IMR-90 (cell line): ENCODE measurements around the gene CCDC27. TPM values are rescaled to one million over a fixed set of nuclear protein-coding genes. Genes with fewer than 3 reads are reported as not detected.

ENCODE experiments used
- ATAC-seq: fragments of 200-7000 bp; cut with Tn5 transposase; 2 replicates; pipeline ENCODE4 v1.9.1; 2020; ENCODE audit warnings: low read depth, mild to moderate bottlenecking, moderate library complexity
- BruUV-seq: library from RNA; stranded (reverse); fragments of 400-500 nt; replicated peaks from 2 replicates; lab custom pipeline; 2021; lab: Mats Ljungman, UMichigan
- CTCF ChIA-PET: fragments of 300-600 bp; formaldehyde crosslinking; extraction: SDS; loops from one replicate; lab custom pipeline; 2021; ENCODE audit warnings: antibody characterized with exemption; lab: Yijun Ruan, JAX
- POLR2A ChIA-PET: fragments of 300-600 bp; sonication (Branson Sonifier 250); formaldehyde crosslinking; loops from one replicate; lab custom pipeline; 2022; ENCODE audit warnings: antibody characterized with exemption; ENCODE audit not compliant: unreplicated experiment; lab: Charles Lee
- DNase-seq: peaks from one replicate; pipeline ENCODE4 v3.0.0; 2013
- H2AFZ ChIP-seq: replicated peaks from 2 replicates; pipeline ENCODE3; 2013; ENCODE audit warnings: low read length, mild to moderate bottlenecking; ENCODE audit not compliant: poor library complexity
- H2AK5ac ChIP-seq: 2 replicates; pipeline ENCODE4 v1.6.1; 2013; ENCODE audit warnings: low read depth, low read length, inconsistent platforms
- H2AK9ac ChIP-seq: replicated peaks from 2 replicates; pipeline ENCODE3; 2013; ENCODE audit warnings: mild to moderate bottlenecking, low read depth, low read length, moderate library complexity; ENCODE audit not compliant: poor library complexity
- H2BK120ac ChIP-seq: 2 replicates; pipeline ENCODE4 v1.6.1; 2013; ENCODE audit warnings: low read depth, low read length, inconsistent platforms
- H2BK15ac ChIP-seq: 3 replicates; pipeline ENCODE4 v1.6.1; 2013; ENCODE audit warnings: low read depth, low read length, inconsistent platforms
- H2BK20ac ChIP-seq: 2 replicates; pipeline ENCODE4 v1.6.1; 2013; ENCODE audit warnings: low read depth, mild to moderate bottlenecking, inconsistent platforms, low read length, moderate library complexity
- H2BK5ac ChIP-seq: 2 replicates; pipeline ENCODE4 v1.6.1; 2013; ENCODE audit warnings: mild to moderate bottlenecking, low read depth, low read length, inconsistent platforms; ENCODE audit not compliant: poor library complexity, severe bottlenecking
- H3K14ac ChIP-seq: replicated peaks from 2 replicates; pipeline ENCODE4 v1.6.1; 2013; ENCODE audit warnings: low read depth, low read length, inconsistent platforms
- H3K18ac ChIP-seq: 2 replicates; pipeline ENCODE4 v1.6.1; 2013; ENCODE audit warnings: low read depth, low read length, control low read depth
- H3K23ac ChIP-seq: 2 replicates; pipeline ENCODE4 v1.6.1; 2013; ENCODE audit warnings: low read depth, low read length, inconsistent platforms
- H3K27ac ChIP-seq: 2 replicates; pipeline ENCODE4 v1.5.1; 2013; ENCODE audit warnings: mild to moderate bottlenecking, control low read depth, low read length; ENCODE audit not compliant: insufficient read depth
- H3K27me3 ChIP-seq: 2 replicates; pipeline ENCODE4 v1.6.1; 2013; ENCODE audit warnings: low read length; ENCODE audit not compliant: control insufficient read depth, insufficient read depth
- H3K36me3 ChIP-seq: 2 replicates; pipeline ENCODE4 v1.6.1; 2013; ENCODE audit warnings: low read length, mixed read lengths; ENCODE audit not compliant: control insufficient read depth, insufficient read depth
- H3K4ac ChIP-seq: 2 replicates; pipeline ENCODE4 v1.6.1; 2013; ENCODE audit warnings: low read depth, low read length, inconsistent platforms
- H3K4me1 ChIP-seq: 2 replicates; pipeline ENCODE4 v1.6.1; 2013; ENCODE audit warnings: low read length, mixed read lengths; ENCODE audit not compliant: control insufficient read depth, insufficient read depth
- H3K4me2 ChIP-seq: 2 replicates; pipeline ENCODE4 v1.6.1; 2013; ENCODE audit warnings: low read depth, mild to moderate bottlenecking, control low read depth, low read length, moderate library complexity
- H3K4me3 ChIP-seq: 2 replicates; pipeline ENCODE4 v1.5.1; 2013; ENCODE audit warnings: low read depth, mild to moderate bottlenecking, control low read depth, low read length, moderate library complexity; ENCODE audit not compliant: insufficient read depth
- H3K56ac ChIP-seq: 2 replicates; pipeline ENCODE4 v1.6.1; 2013; ENCODE audit warnings: low read length, inconsistent platforms; ENCODE audit not compliant: insufficient read depth; ENCODE audit errors: extremely low read depth
- H3K79me1 ChIP-seq, 2 experiments: 2 replicates each; pipeline ENCODE4 v1.6.1; 2013; ENCODE audit warnings: low read length in 2 of 2, inconsistent platforms in 1 of 2, low read depth in 1 of 2
- H3K9ac ChIP-seq: 2 replicates; pipeline ENCODE4 v1.6.1; 2013; ENCODE audit warnings: low read depth, low read length, control low read depth
- H3K9me1 ChIP-seq: 2 replicates; pipeline ENCODE4 v1.6.1; 2013; ENCODE audit warnings: low read length, inconsistent platforms; ENCODE audit not compliant: insufficient read depth
- H3K9me3 ChIP-seq: 2 replicates; pipeline ENCODE4 v1.6.1; 2013; ENCODE audit warnings: low read length; ENCODE audit not compliant: control insufficient read depth, insufficient read depth
- H4K20me1 ChIP-seq: 2 replicates; pipeline ENCODE4 v1.6.1; 2013; ENCODE audit warnings: low read length, inconsistent platforms; ENCODE audit not compliant: insufficient read depth
- H4K5ac ChIP-seq: 2 replicates; pipeline ENCODE4 v1.6.1; 2013; ENCODE audit warnings: mild to moderate bottlenecking, low read depth, low read length, control low read depth
- H4K8ac ChIP-seq, 2 experiments: 2 replicates each; pipeline ENCODE4 v1.6.1; 2013; ENCODE audit warnings: low read depth in 2 of 2, low read length in 2 of 2, control low read depth in 1 of 2, inconsistent platforms in 1 of 2
- H4K91ac ChIP-seq: 2 replicates; pipeline ENCODE4 v1.6.1; 2013; ENCODE audit warnings: low read depth, low read length, inconsistent platforms; ENCODE audit not compliant: insufficient read depth
- CEBPB ChIP-seq: IDR thresholded peaks from 2 replicates; pipeline ENCODE4 v1.6.1; 2012; ENCODE audit warnings: low read depth, low read length, improper control_type of control experiment
- CHD1 ChIP-seq: IDR thresholded peaks from 2 replicates; pipeline ENCODE4 v1.6.1; 2012; ENCODE audit warnings: low read depth, low read length, improper control_type of control experiment
- FOS ChIP-seq: fragments of 150-350 bp; IDR thresholded peaks from 2 replicates; pipeline ENCODE4 v1.6.1; 2016; ENCODE audit warnings: low read depth, low read length
- MAFK ChIP-seq: IDR thresholded peaks from 2 replicates; pipeline ENCODE4 v1.6.1; 2012; ENCODE audit warnings: low read depth, low read length, improper control_type of control experiment
- MAZ ChIP-seq: IDR thresholded peaks from 2 replicates; pipeline ENCODE4 v1.6.1; 2012; ENCODE audit warnings: low read depth, mild to moderate bottlenecking, low read length, improper control_type of control experiment, moderate library complexity, borderline replicate concordance
- RFX5 ChIP-seq: IDR thresholded peaks from 2 replicates; pipeline ENCODE4 v1.8.0; 2012; ENCODE audit warnings: low read depth, mild to moderate bottlenecking, low read length, moderate library complexity
- WGBS, 2 experiments: methylation state at CpG; one replicate each; pipeline versions ENCODE4 v1.1.5 to v1.1.7; 2013; ENCODE audit warnings: missing lambda C conversion rate in 2 of 2; ENCODE audit not compliant: insufficient read length in 1 of 2; ENCODE audit errors: extremely low coverage in 2 of 2; 5-methylcytosine and 5-hydroxymethylcytosine counted together
- dilution Hi-C: fragments of 300-500 bp; cut with HindIII; formaldehyde crosslinking; loops from one replicate; pipeline ENCODE4 v1.14.3; 2018; ENCODE audit warnings: low sequenced_read_pairs; ENCODE audit not compliant: unreplicated experiment
- in situ Hi-C: fragments of 300-500 bp; cut with MboI; formaldehyde crosslinking; loops from 3 replicates; pipeline ENCODE4 v1.14.3; 2019; ENCODE audit warnings: low sequenced_read_pairs, inconsistent platforms, mixed read lengths
- intact Hi-C: fragments of 100-400 bp; cut with micrococcal nuclease; formaldehyde crosslinking; loops from 2 replicates; pipeline ENCODE4 v1.10.0; 2022
- polyA plus RNA-seq, 3 experiments: library from polyadenylated mRNA; depleted of rRNA; stranded (reverse); fragments of >200 nt; gene quantifications; 2 replicates each; pipeline ENCODE4 v1.2.3, GENCODE V29; 2012; ENCODE audit warnings: low replicate concordance in 1 of 3
- total RNA-seq: library from RNA; depleted of rRNA; stranded (reverse); fragments of >200 nt; gene quantifications from 2 replicates; pipeline ENCODE4 v1.2.3, GENCODE V29; 2012

Gene CCDC27
- total and polyA plus RNA-seq, 2 of the 4 experiments (the other 2 are of a cell fraction) = not detected

- in situ Hi-C loops = no loop called here
Observed at GRCh38 chr1:3774946-3775489, 22.8 kb downstream of the CCDC27 start.

More at GRCh38 chr1:3774946-3775489, 22.8 kb downstream of the CCDC27 start:
- H4K8ac ChIP-seq = no peak overlapping the region; a peak in 2 of 4 replicates
- no peak for DNase-seq
- no peak overlapping the region for H3K18ac ChIP-seq
- H2AFZ ChIP-seq = peak overlapping the region; percentile 89
- H2BK5ac ChIP-seq = no peak overlapping the region
- H3K27me3 ChIP-seq = no peaks in the 10 kb centered on the region
- no peaks in the 10 kb centered on the region for H3K9me3 ChIP-seq
- dilution Hi-C loops (no loop called here), intact Hi-C loops (no loop called here)
- no peaks in the 10 kb centered on the region for H3K79me1 ChIP-seq
- H3K9me1 ChIP-seq = peaks cover 4% of the 10 kb centered on the region; the same call in 1 of the 2 replicates
- H3K9ac ChIP-seq = no peak overlapping the region
- 53% methylated on average over 3 of the region's 17 CpGs; no CpG with 5 or more reads in 1 of the 2 experiments for WGBS, 2 experiments
- H2BK20ac ChIP-seq = no peak overlapping the region
- no peak overlapping the region for H3K4me3 ChIP-seq
- H3K36me3 ChIP-seq = peaks cover 11% of the 10 kb centered on the region
- no peak overlapping the region for H2AK5ac ChIP-seq
- ChIA-PET CTCF (interaction anchor here (1.2 kb wide), 1 partner anchor 79 kb away, joined by 3 read pairs; no protein-coding TSS in a partner anchor), POLR2A (no interaction called here)
- H2BK120ac ChIP-seq = no peak overlapping the region
- peak overlapping the region; percentile 52 for H2AK9ac ChIP-seq
- 0 out of 2 replicates have a peak overlapping the region, but pooled peaks have one; percentile 29 for H3K4me2 ChIP-seq
- no peaks in the 10 kb centered on the region for H4K20me1 ChIP-seq
- H4K5ac ChIP-seq = no peak overlapping the region
- H4K91ac ChIP-seq = no peak overlapping the region
- H3K14ac ChIP-seq = no peak overlapping the region
- no peak overlapping the region for H3K23ac ChIP-seq
- peaks cover 18% of the 10 kb centered on the region for H3K4me1 ChIP-seq
- TF ChIP-seq FOS (no peak), CEBPB (no peak), CHD1 (no peak), MAFK (no peak), MAZ (no peak), RFX5 (no peak)
- H3K4ac ChIP-seq = no peak overlapping the region
- no TSS peak for BruUV-seq
- no peak overlapping the region for H2BK15ac ChIP-seq
- H3K56ac ChIP-seq = no peak overlapping the region
- ATAC-seq = peak; percentile 6
- no peak overlapping the region for H3K27ac ChIP-seq
